Measurements from ENCODE around the gene REPIN1. TPM values are rescaled to one million over a fixed set of nuclear protein-coding genes. Genes with fewer than 3 reads are reported as not detected.

The REPIN1 gene
- polyA plus RNA-seq, 1 of the 3 experiments (the other 2 are of a cell fraction) = 91.6 TPM

GRCh38 chr7:150375662-150376521 is 7.3 kb downstream of the REPIN1 start (continued):
- TF ChIP-seq GATA2 (CRISPR knock-in tag; IDR thresholded peaks at IDR 0.05) (no peak), USF2 (IDR thresholded peaks at IDR 0.05; ENCODE audit: borderline replicate concordance, low read depth, low read length) (no peak), PBX3 (IDR thresholded peaks at IDR 0.05) (no peak), RFX5 (IDR thresholded peaks at IDR 0.05; ENCODE audit: low read length) (no peak), JUND (IDR thresholded peaks at IDR 0.05) (no peak)

GRCh38 chr7:150376560-150376959 is 7.9 kb downstream of the REPIN1 start:
- Histone ChIP-seq H3K4me2 (no peak overlapping the region), H3K4me1 (ENCODE audit: control insufficient read depth in 1 of 2, insufficient read depth in 2 of 2, low read depth in 1 of 2, low read length in 1 of 2) (peaks cover 0 to 30% of the 10 kb centered on the region in 2 experiments; a peak in 2 of 4 replicates), H3K27me3 (ENCODE audit: insufficient read depth) (no peaks in the 10 kb centered on the region), H4K20me1 (ENCODE audit: insufficient read depth) (no peaks in the 10 kb centered on the region), H3K4me3 (ENCODE audit: low read depth in 2 of 2, low read length in 1 of 2) (no peak overlapping the region), H3K36me3 (replicated peaks in 1 of 2; ENCODE audit: control insufficient read depth in 1 of 2, insufficient read depth in 2 of 2, low read length in 1 of 2) (peaks cover 19 to 35% of the 10 kb centered on the region in 2 experiments), H3K27ac (ENCODE audit: low read depth in 2 of 2, low read length in 1 of 2) (no peak overlapping the region), H3K9ac (no peak overlapping the region), H3K9me3 (no peaks in the 10 kb centered on the region), H2AFZ (ENCODE audit: low read depth) (no peak overlapping the region), H3K79me2 (ENCODE audit: insufficient read depth) (peaks cover 38% of the 10 kb centered on the region; the same call in 1 of the 2 replicates), H3F3A (replicated peaks; ENCODE audit: insufficient read depth) (peaks cover 30% of the 10 kb centered on the region), H3K9me2 (no peaks in the 10 kb centered on the region)
- WGBS (ENCODE audit: low lambda C conversion rate) = 96% methylated on average over 6 of the region's 6 CpGs
- TF ChIP-seq RCOR1 (IDR thresholded peaks at IDR 0.05; ENCODE audit: low read length) (no peak), GATA2 (CRISPR knock-in tag; IDR thresholded peaks at IDR 0.05) (no peak), NFIC (IDR thresholded peaks at IDR 0.05; ENCODE audit: borderline replicate concordance) (no peak), RXRA (IDR thresholded peaks at IDR 0.05; ENCODE audit: borderline replicate concordance, low read depth) (no peak), REST (IDR thresholded peaks at IDR 0.05; ENCODE audit: low read depth, low read length) (no peak)
- no peak for DNase-seq
- POLR2A ChIA-PET = no interaction called here
- CTCF ChIA-PET = no interaction called here
